Inflammatory macrophage treated with lipopolysaccharide for 1 hour (primary cell): ENCODE results near the gene POU1F1.
A peak's percentile ranks its signal among the peaks of the same experiment; 100 is the strongest.
"Not testable (repeated sequence)": the region's sequence is repeated elsewhere in the genome, so short reads cannot be mapped to it uniquely, and the experiment has no call there.

Experiments used
- DNase-seq, 2 donors: peaks; one replicate each; pipeline ENCODE4 v3.0.0-alpha.2; 2020 to 2022

POU1F1 gene, protein sequence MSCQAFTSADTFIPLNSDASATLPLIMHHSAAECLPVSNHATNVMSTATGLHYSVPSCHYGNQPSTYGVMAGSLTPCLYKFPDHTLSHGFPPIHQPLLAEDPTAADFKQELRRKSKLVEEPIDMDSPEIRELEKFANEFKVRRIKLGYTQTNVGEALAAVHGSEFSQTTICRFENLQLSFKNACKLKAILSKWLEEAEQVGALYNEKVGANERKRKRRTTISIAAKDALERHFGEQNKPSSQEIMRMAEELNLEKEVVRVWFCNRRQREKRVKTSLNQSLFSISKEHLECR

DNA sequence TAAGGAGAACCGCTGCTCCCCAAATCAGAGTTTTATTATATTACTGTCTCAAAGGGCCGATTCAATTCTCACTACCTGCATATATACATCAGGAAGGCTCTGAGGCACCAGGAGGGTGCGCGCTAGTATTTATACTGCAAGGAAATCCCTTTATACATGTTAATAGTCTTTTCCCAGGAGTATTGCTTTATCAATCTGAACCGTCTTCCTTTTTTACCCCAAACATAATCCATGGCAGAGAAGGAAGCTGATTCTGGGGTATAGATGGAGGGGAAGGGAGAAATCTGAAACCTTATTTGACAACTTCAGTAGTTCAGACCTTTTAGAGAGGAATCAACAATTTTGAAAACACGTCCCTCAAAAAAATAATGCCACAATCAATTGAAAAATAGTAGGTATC, at the start of gene POU1F1:
Gene POU1F1 (minus strand): TSS at position 101 of the 400 bp plus-strand sequence. CDS start 122 bp downstream, outside the sequence.
- no peak for DNase-seq

DNA sequence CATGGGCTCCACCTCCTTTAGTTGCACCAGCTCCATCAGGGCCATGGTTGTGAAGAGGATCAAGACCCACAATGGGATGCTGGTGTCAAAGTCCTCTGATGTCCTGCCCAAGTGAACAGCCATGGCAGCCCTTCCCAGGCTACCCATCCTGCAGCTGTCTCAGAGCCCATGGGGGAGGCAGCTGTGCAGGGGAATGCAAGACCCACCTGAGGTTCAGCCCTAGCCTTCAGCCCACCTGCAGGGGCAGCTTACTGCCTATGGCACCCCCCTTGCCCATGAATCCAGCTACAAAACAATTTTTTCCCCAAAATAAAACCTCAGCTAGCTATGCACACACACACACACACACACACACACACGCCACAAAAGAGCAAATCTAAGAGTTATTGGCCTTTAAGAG, 48.2 kb upstream of the POU1F1 start:
- no peak for DNase-seq

- no peak for DNase-seq
Observed at GRCh38 chr3:87320756-87321626, 44.6 kb upstream of the POU1F1 start.

GRCh38 chr3:87318617-87319021, 42.2 kb upstream of the POU1F1 start:
- DNase-seq: no peak

DNA sequence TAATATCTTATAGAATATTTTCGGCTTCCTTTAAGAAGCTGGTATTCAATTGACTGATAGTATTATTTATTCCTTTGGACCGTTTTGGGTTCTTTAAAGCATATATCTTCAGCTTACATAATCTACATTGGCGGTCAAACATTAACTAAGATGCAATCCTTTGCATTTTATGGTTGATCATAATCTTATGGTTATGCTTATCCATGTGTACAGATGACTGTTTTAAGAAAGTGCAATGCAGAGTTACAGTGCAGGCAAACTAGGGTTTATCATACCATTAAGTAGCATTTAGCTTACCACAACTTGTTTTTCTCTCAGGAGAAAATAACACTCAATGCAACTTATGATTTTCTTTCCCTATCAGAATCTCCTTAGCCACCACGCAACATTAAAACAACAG, 41.4 kb upstream of the POU1F1 start:
- no peak for DNase-seq

GRCh38 chr3:87313641-87314040, 37.3 kb upstream of the POU1F1 start:
- DNase-seq: no peak

DNA sequence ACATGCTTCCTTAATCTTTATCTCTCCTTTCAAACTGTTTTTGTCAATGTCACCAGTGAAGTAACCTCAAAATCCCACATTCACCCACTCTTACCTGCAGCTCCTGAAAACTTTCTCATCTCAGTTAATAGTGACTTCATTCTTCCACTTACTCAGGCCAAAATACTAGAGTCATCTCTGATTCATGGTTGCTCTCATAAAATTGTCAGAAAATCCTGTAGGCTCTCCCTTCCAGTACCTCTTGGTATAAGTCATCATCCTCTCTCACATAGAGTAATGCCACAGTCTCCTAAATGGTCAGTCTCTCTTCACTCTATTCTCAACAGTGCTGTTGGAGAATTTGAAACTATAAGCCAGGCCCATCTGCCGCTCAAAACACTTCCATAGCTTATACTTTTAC, 34.9 kb upstream of the POU1F1 start:
- DNase-seq: no peak

GRCh38 chr3:87309601-87310000, 33.2 kb upstream of the POU1F1 start:
- DNase-seq: no peak

DNA sequence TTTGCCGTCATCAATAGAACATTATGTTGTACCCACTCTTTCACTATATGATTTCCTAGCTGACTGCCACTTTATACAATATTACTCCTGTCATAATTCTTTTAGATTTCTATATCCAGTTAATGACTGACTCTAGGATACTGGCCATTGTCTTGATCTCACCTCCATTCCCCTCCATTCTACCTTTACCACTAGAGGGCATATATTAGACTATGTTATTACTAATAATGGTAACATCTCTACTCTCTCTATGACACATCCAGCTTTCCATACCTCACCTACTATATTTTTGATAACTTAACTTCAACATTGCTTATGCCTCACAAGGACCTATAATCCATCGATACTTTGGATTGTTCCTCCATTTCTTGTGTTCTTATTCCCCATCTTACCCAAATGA, 31.4 kb upstream of the POU1F1 start:
- no peak for DNase-seq

- no peak for DNase-seq
Observed at GRCh38 chr3:87305517-87305916, 29.1 kb upstream of the POU1F1 start.

- not testable (repeated sequence) for DNase-seq
Observed at GRCh38 chr3:87305031-87305430, 28.6 kb upstream of the POU1F1 start.

DNA sequence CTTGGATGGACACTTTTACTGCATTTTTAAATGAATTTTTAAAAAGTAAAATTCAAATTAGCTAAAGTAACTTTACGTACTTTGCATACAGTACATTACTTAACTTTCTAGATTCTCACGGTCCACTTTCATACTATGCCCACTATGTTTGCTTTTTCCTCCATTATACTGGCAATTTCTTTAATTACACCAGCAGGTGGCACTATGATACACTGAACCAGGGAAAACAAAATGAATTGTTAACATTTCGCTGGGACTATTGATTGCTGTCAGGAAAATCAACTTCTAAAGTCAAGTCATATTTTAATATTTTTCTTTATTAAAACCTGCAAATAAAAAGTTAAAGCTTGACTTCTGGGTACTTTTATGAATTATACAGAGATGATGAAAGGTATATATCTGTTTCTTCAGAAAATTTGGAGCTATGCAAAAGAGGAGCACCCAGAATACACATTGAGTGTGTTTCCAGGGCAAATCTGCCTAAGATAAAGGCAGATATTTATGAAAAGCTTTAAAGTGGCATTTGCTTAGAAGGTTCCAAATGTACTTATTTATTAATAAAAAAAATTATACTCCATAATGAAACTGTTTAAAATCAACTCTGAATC, 21.8 kb upstream of the POU1F1 start:
- DNase-seq: peak; percentile 31 to 61

- peak; percentile 42 to 61 for DNase-seq
Observed at GRCh38 chr3:87288446-87288845, 12.1 kb upstream of the POU1F1 start.

DNA sequence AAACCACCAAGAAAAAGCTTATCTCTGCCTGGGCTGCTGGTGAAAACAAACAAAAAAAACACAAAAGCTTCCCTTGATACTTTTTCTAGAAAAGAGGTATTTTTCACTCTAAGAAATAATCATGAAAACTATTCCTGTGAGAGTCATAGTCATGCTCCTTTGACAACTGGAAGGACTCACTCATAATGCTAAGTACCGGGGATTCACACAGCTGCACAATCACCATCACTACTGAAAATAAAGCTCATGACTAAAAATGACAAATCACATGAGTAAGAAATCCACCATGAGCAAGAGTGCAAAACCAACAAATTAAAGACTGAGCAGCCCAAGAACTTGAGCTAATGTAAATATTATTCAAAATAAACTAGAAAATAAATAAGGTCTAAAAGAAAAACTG, 10.6 kb upstream of the POU1F1 start:
- DNase-seq: peak; percentile 18 to 62

DNA sequence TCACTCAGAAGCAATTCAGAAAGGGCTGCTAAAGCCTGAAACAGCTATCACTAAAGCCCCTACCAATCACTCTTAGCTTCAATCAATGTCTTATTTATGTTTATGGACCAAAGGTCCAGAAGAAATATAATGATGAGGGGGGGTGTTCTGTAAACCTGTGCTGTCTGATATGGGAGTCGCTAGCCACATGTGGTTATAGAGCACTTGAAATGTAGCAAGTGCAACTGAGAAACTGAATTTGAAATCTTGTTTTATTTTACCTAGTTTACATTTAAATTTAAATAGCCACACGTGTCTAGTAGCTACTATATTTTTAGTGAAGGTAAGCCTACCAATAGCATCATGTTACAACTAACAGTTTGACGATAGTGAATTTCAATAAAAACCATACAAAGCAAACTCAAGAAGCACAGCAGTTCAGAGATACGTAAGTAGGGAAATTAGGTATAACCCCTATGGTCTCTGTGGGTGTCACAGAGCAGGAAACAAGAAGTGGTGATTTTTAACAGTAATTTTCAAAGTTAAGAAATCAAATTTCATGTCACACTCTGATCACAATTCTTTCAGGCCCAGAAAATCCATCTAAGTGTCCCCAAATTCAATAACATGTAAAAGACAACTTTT, 3.6 kb downstream of the POU1F1 start:
- DNase-seq: peak; percentile 48 to 57

- peak in 1 of 2 donors; percentile 21 for DNase-seq
Observed at GRCh38 chr3:87270908-87271700, 5.3 kb downstream of the POU1F1 start.

DNA sequence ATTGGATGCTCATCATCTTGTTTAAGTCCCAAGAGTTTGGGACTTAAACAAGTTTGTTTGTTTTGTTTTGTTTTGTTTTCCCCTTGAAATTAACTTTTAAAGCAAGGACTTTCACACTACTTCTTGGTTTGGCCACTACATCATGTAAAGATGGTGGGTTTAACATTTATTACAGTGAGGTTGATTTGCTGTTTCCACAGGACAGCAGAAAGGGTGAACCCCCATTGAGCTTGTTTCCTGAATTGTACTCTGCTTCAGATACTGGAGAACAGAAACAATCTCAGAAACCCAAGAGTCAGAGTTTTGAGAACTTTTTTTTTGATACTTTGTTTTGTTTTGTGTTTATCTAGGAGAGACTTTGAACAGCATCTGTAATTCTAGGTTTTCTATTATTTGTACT, 6.7 kb downstream of the POU1F1 start:
- no peak for DNase-seq

GRCh38 chr3:87268646-87269211, 7.7 kb downstream of the POU1F1 start:
- no peak for DNase-seq

- DNase-seq: no peak
Observed at GRCh38 chr3:87267953-87268645, 8.3 kb downstream of the POU1F1 start.

DNA sequence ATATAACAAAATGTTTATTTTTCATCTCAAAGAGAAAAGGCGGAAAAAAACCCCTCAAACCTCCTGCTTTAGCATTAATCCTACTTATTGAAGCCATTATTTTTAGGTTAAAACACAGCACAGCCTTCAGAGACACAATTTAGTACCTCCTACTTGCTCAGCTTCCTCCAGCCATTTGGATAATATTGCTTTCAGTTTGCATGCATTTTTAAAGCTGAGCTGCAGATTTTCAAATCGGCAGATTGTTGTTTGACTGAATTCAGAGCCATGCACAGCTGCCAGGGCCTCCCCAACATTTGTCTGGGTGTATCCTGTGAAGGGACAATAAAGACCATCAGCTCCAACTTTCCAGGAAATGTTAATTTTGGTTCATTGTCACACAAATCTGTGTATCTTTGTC, 14.5 kb downstream of the POU1F1 start:
- no peak for DNase-seq

DNA sequence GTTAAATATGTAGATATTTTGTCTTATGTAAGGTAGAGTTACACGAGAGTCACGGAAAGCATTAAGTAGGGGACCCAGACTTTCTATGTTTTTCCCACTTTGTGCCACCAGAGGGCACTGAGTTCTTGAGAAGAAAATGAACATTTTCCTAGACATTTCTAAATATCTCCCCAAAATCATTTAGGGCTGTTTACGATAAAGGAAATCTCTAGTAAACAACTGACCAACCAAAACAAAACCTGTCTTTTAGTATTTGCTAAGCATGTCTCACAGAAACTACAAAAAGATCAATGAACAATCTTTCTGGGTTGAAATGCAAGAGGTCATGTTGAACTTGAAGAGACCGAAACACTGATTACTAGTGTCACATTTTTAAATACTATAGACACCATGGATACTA, 16.1 kb downstream of the POU1F1 start:
- peak; percentile 43 to 87 for DNase-seq
